Measurements from ENCODE around the gene DFFA.
"Not testable (repeated sequence)": the region's sequence is repeated elsewhere in the genome, so short reads cannot be mapped to it uniquely, and the experiment has no call there.

- TF ChIP-seq CTCF (IDR thresholded peaks at IDR 0.05; ENCODE audit: extremely low read depth in 1 of 2, insufficient read depth in 1 of 2, low read depth in 1 of 2, low read length in 2 of 2); EZH2 (IDR thresholded peaks at IDR 0.05; ENCODE audit: borderline replicate concordance, low read depth, low read length, severe bottlenecking): not testable (repeated sequence)
These were observed 46.3 kb downstream of the DFFA start for GRCh38 chr1:10425826-10426534.
